ENCODE measurements around the gene ANXA3. TPM values are rescaled to one million over a fixed set of nuclear protein-coding genes. Genes with fewer than 3 reads are reported as not detected.

ANXA3 gene
- total and polyA plus RNA-seq, 9 donors = 1.5 to 63.5 (median 8.1) TPM

DNA sequence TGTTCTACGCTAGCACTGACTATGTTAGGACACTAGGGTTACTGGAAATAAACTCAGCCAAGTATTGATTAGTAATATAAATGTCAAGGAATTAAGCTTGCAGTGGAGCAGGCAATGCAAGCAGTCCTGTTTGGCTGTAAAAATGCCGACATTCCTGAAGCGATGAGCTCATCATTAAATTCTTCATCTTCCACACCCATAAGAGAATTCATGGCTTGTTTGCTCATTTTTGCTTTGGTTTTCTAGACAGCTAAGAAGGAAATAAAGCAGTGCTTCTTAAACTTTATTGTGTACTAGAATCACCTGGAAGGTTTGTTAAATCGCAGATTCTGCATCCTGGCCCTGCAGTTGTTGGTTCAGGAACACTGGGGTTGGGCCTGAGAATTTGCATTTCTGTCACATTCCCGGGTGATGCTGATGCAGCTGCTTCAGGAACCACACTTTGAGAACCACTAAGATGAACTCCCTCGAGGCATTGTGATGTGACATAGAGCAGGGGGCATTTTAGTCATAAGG is 17.8 kb downstream of the ANXA3 start:
- Histone ChIP-seq H3K4me1 (ENCODE audit: insufficient read depth) (peaks cover 2% of the 10 kb centered on the region), H3K27ac (no peak overlapping the region), H3K4me3 (no peak overlapping the region), H3K36me3 (no peaks in the 10 kb centered on the region), H3K9me3 (no peaks in the 10 kb centered on the region), H3K27me3 (no peaks in the 10 kb centered on the region)
- 14 to 19% (median 15%) methylated on average over 6 of the region's 6 CpGs for WGBS, 3 donors
- intact Hi-C loops (cut with DNase I) = no loop called here
- TF ChIP-seq POLR2A (IDR thresholded peaks at IDR 0.05) (no peak), EP300 (IDR thresholded peaks at IDR 0.05) (no peak)
- TF ChIP-seq, protein P1, sequence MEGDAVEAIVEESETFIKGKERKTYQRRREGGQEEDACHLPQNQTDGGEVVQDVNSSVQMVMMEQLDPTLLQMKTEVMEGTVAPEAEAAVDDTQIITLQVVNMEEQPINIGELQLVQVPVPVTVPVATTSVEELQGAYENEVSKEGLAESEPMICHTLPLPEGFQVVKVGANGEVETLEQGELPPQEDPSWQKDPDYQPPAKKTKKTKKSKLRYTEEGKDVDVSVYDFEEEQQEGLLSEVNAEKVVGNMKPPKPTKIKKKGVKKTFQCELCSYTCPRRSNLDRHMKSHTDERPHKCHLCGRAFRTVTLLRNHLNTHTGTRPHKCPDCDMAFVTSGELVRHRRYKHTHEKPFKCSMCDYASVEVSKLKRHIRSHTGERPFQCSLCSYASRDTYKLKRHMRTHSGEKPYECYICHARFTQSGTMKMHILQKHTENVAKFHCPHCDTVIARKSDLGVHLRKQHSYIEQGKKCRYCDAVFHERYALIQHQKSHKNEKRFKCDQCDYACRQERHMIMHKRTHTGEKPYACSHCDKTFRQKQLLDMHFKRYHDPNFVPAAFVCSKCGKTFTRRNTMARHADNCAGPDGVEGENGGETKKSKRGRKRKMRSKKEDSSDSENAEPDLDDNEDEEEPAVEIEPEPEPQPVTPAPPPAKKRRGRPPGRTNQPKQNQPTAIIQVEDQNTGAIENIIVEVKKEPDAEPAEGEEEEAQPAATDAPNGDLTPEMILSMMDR (IDR thresholded peaks at IDR 0.05) = no peak
- DNase-seq = no peak

DNA sequence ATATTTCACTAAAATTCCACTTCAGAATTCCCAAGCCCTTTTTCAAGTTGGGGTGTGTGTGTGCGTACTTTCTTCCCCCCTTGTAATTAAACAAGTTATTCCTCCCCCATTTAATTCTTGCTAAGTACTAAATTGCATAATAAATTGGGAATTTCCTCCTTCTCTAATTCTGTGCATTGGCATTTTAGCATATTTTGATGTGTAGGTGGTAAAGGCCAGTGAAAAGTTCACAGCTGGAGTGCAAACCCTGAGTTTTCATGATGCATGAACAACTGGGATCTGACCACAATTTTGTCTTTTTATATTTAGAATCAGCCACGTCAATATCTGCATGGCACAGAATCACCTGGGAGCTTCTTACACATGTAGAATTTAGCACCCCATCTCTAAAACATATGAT is 18.5 kb downstream of the ANXA3 start:
- no peaks in the 10 kb centered on the region for H3K36me3 ChIP-seq
- no peak overlapping the region for H3K27ac ChIP-seq
- no peaks in the 10 kb centered on the region for H3K27me3 ChIP-seq
- no peak overlapping the region for H3K4me3 ChIP-seq
- no peaks in the 10 kb centered on the region for H3K9me3 ChIP-seq
- TF ChIP-seq, protein P1 (IDR thresholded peaks at IDR 0.05) = no peak
- no peak for TF ChIP-seq POLR2A (IDR thresholded peaks at IDR 0.05)
- no peak for TF ChIP-seq EP300 (IDR thresholded peaks at IDR 0.05)
- H3K4me1 ChIP-seq (ENCODE audit: insufficient read depth) = peaks cover 2% of the 10 kb centered on the region
- intact Hi-C loops (cut with DNase I) = no loop called here
- 79 to 89% (median 80%) methylated on average over 2 of the region's 2 CpGs for WGBS, 3 donors
- DNase-seq = no peak

DNA sequence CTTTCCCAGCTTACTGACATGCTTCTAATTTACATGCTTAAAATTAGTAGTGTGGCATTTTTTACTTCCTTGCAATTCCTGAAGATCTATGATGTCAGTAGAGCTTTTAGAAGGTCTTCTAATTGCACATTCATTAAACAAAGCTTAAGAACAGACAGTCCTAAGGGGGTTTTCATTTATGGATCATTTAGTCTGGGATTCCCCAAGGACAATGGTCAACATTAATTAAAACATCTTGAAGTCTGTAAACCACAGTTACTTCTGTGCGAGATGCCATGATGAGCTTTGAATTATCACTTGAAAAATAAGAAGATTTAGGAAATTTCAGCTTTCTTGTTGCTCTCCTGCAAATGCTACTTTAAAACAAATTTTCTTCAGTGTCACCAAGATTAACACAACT is 20.2 kb downstream of the ANXA3 start:
- intact Hi-C loops (cut with DNase I) = no loop called here
- WGBS, 3 donors = 94 to 98% (median 95%) methylated on average over 1 of the region's 1 CpG
- H3K36me3 ChIP-seq = no peaks in the 10 kb centered on the region
- no peak overlapping the region for H3K4me3 ChIP-seq
- no peak for TF ChIP-seq POLR2A (IDR thresholded peaks at IDR 0.05)
- no peak for TF ChIP-seq EP300 (IDR thresholded peaks at IDR 0.05)
- TF ChIP-seq, protein P1 (IDR thresholded peaks at IDR 0.05) = no peak
- no peak for DNase-seq
- no peak overlapping the region for H3K27ac ChIP-seq
- no peaks in the 10 kb centered on the region for H3K27me3 ChIP-seq
- H3K4me1 ChIP-seq (ENCODE audit: insufficient read depth) = peaks cover 2% of the 10 kb centered on the region
- no peaks in the 10 kb centered on the region for H3K9me3 ChIP-seq

DNA sequence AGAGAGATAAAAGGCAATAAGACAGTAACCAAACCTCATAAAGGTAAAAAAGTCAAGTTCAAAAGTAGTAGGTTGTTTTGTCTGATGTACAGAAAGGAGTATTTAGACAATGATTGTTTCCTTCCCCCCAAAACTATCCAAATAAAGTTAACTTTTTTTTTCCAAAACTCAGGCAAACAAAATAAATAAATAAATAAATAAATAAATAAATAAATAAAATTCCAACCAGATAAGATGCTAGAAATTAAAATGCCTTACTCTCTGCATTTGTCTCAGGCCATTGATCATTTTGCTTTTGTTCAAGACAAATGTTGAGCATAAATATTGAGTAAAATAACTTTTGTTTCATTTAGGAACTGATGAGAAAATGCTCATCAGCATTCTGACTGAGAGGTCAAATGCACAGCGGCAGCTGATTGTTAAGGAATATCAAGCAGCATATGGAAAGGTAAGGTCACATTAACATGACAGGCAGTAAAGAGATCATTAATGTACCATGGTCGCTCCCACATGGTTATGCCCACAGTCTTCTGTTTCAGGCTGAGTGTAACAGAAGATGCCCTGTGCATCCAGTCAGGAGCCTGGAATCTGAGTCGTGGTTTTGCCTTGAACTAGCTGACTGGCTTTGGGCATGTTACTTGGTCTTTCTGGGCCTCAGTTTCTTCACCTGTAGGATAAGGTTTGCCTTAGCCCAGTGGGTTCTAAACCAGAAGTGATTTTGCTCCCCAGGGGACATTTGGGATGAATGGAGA is 27.3 kb downstream of the ANXA3 start:
- no peak overlapping the region for H3K4me3 ChIP-seq
- no peaks in the 10 kb centered on the region for H3K4me1 ChIP-seq (ENCODE audit: insufficient read depth)
- H3K27me3 ChIP-seq = no peaks in the 10 kb centered on the region
- TF ChIP-seq EP300 (IDR thresholded peaks at IDR 0.05) = no peak
- TF ChIP-seq POLR2A (IDR thresholded peaks at IDR 0.05) = no peak
- TF ChIP-seq, protein P1 (IDR thresholded peaks at IDR 0.05) = no peak
- no peak overlapping the region for H3K27ac ChIP-seq
- DNase-seq = no peak
- H3K36me3 ChIP-seq = no peaks in the 10 kb centered on the region
- no peaks in the 10 kb centered on the region for H3K9me3 ChIP-seq
- 84 to 90% (median 89%) methylated on average over 3 of the region's 3 CpGs for WGBS, 3 donors
- intact Hi-C loops (cut with DNase I) = no loop called here

Data from ovary (tissue), 9 donors.